Measurements from ENCODE around the gene LANCL2. TPM values are rescaled to one million over a fixed set of nuclear protein-coding genes. Genes with fewer than 3 reads are reported as not detected.

The LANCL2 gene
- total and polyA plus RNA-seq, 8 donors = 4.9 to 25.9 (median 16.4) TPM

DNA sequence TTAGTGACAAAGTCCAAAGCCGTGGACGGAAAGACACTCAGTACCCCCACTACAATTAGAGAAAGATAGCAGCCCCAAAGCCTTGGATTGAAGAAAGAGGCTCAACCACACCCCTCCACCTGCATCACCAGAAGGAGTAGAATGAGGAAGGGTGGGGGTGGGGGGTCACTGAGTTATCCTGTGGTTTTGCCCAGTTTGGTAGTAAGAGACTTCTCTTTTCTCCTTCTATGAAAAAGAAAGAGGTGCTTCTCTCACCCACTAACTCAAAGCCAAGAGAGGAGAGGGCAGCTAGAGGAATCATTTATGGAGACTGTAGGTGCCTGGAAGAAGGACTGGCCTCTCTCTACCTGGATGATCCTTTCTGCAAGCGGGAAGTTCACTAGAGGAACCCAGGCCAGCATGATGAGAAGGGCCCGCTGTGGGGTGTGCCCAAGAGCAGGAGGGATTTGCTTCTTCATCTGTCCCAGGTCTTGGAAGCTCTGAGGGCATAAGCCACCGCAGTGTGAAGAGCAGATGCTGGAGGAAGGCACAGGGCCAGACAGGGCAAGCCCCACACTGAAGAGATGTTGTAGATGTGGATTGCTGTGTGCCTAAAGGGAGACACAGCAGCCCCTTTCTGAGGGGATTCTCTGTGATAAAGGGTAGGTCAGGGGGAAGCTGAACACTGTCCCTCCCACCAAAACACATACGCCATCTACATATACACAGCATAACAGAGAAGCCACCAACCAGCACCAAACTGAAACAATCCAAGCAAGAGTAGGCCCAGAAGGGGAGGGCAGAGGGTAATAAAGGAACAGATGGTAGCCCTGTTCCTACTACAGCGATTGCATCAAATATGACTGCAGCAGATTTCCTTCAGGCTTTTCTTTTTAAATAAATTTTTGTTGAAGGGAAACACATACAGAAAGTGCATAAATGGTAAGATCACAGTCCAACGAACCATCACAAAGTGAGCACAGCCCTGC is 25.8 kb upstream of the LANCL2 start:
- TF ChIP-seq POLR2AphosphoS5 (IDR thresholded peaks at IDR 0.05) (no peak), EP300 (IDR thresholded peaks at IDR 0.05) (no peak), POLR2A (IDR thresholded peaks at IDR 0.05) (no peak)
- TF ChIP-seq, protein P1, sequence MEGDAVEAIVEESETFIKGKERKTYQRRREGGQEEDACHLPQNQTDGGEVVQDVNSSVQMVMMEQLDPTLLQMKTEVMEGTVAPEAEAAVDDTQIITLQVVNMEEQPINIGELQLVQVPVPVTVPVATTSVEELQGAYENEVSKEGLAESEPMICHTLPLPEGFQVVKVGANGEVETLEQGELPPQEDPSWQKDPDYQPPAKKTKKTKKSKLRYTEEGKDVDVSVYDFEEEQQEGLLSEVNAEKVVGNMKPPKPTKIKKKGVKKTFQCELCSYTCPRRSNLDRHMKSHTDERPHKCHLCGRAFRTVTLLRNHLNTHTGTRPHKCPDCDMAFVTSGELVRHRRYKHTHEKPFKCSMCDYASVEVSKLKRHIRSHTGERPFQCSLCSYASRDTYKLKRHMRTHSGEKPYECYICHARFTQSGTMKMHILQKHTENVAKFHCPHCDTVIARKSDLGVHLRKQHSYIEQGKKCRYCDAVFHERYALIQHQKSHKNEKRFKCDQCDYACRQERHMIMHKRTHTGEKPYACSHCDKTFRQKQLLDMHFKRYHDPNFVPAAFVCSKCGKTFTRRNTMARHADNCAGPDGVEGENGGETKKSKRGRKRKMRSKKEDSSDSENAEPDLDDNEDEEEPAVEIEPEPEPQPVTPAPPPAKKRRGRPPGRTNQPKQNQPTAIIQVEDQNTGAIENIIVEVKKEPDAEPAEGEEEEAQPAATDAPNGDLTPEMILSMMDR (IDR thresholded peaks at IDR 0.05) = no peak
- Histone ChIP-seq H3K27me3 (peaks cover 0 to 2% (median 0%) of the 10 kb centered on the region in 3 donors), H3K4me1 (no peaks in the 10 kb centered on the region), H3K27ac (no peak overlapping the region), H3K9me3 (peaks cover 0 to under 1% (median 0%) of the 10 kb centered on the region in 4 donors), H3K36me3 (no peaks in the 10 kb centered on the region), H3K4me3 (no peak overlapping the region)
- intact Hi-C loops (cut with DNase I; ENCODE audit: low total_unique reads) = no loop called here
- 75 to 86% (median 79%) methylated on average over 8 of the region's 8 CpGs for WGBS, 5 donors
- DNase-seq = no peak

DNA sequence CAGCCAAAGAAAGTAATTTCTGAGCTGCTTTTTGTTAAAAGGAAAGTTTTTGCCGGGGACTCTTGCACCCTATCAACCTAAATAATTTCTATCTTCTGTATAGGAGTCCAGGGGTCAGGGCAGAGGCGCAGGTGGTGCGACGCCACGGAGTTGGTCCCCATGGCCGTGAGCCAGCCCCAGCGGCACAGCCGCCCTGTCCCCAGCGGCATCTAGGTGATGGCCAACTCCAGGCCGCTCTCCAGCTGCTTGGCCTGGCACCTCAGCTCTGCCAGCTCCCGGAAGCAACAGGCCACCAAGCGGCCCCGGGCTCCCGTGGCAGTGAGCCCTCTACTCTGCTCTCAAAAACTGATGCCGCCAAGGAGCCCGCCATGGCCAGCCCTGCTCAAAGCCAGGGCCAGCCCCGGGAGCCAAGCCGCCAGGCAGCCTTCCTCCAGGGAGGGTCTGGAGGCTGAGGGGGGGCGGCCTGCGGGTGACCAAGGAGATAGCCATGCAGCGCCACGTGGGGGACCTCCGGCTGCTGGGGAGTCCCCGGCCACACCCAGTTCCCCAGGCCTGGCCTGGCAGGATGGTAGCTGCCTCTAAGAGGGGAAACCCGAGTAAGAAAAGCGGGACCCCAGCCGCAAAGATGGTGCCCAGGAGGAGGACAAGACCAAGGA is 22.8 kb upstream of the LANCL2 start:
- WGBS, 5 donors = 87 to 95% (median 94%) methylated on average over 18 to 27 of the region's 27 CpGs
- no peak overlapping the region for H3K27ac ChIP-seq
- TF ChIP-seq, protein P1 (IDR thresholded peaks at IDR 0.05) = no peak
- TF ChIP-seq POLR2AphosphoS5 (IDR thresholded peaks at IDR 0.05) (no peak), POLR2A (IDR thresholded peaks at IDR 0.05) (no peak), EP300 (IDR thresholded peaks at IDR 0.05) (no peak)
- DNase-seq = no peak
- intact Hi-C loops (cut with DNase I; ENCODE audit: low total_unique reads) = no loop called here
- H3K36me3 ChIP-seq = no peaks in the 10 kb centered on the region
- H3K27me3 ChIP-seq = peaks cover 0 to 14% (median 8%) of the 10 kb centered on the region in 3 donors
- H3K4me3 ChIP-seq = no peak overlapping the region
- H3K4me1 ChIP-seq = no peaks in the 10 kb centered on the region
- H3K9me3 ChIP-seq = peaks cover 0 to 9% (median 2%) of the 10 kb centered on the region in 4 donors

DNA sequence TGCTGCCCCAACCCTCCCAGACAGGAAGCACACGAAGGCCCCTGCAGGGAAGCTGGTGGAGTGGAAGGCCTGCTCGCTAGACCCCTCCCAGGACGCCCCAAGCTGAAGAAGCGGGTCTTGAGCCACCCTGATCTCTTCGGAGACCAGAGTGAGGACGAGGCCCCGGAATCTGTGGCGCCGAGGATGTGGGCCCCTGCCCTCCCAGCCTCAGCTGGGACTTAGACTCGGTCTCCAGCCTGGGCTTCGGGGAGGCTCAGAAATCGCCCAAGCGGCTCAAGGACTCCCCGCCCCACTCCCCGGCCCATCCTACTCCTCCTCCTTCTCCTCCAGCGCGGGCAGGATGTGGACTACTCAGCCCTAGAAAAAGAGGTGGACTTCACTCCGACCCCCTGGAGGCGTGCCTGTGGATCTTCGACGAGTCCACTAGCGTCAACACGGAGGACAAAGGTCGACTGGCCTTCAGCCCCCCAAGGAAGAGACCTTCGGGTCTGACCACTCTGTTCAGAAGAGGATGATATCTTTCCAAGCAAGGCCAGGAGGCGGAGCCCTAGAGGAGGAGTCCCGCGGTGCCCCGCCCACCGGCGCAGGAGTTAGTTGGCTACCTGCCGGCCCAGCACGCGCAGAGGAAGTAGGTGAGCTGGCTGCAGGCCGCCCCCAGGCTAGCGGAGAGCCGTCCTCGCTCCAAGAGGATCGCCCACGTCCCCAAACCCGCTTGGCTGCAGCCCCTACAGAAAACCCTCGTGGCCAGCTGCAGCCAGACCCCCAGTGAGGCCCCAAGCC is 21.9 kb upstream of the LANCL2 start:
- no peak overlapping the region for H3K27ac ChIP-seq
- intact Hi-C loops (cut with DNase I; ENCODE audit: low total_unique reads) = no loop called here
- WGBS, 5 donors = 86 to 94% (median 89%) methylated on average over 31 to 42 of the region's 42 CpGs
- no peaks in the 10 kb centered on the region for H3K4me1 ChIP-seq
- DNase-seq = no peak
- H3K27me3 ChIP-seq = peaks cover 0 to 14% (median 8%) of the 10 kb centered on the region in 3 donors
- peaks cover 0 to 9% (median 2%) of the 10 kb centered on the region in 4 donors for H3K9me3 ChIP-seq
- TF ChIP-seq POLR2A (IDR thresholded peaks at IDR 0.05) = no peak
- TF ChIP-seq, protein P1 (IDR thresholded peaks at IDR 0.05) = no peak
- TF ChIP-seq EP300 (IDR thresholded peaks at IDR 0.05) = no peak
- no peak for TF ChIP-seq POLR2AphosphoS5 (IDR thresholded peaks at IDR 0.05)
- no peaks in the 10 kb centered on the region for H3K36me3 ChIP-seq
- H3K4me3 ChIP-seq = no peak overlapping the region

Measured in stomach (tissue), 9 donors.